Progenitor cell of endocrine pancreas (in vitro differentiated cells): ENCODE results near the gene SELENOI. TPM values are rescaled to one million over a fixed set of nuclear protein-coding genes. Genes with fewer than 3 reads are reported as not detected.

Experiments used
- DNase-seq: peaks from one replicate; pipeline ENCODE4 v3.0.0; 2021; ENCODE audit warnings: low spot score; ENCODE audit not compliant: unreplicated experiment
- H3K27ac Mint-ChIP-seq: 2 replicates; pipeline ENCODE4 v1.8.0; 2021; ENCODE audit warnings: mild to moderate bottlenecking, moderate library complexity, mixed read lengths
- H3K27me3 Mint-ChIP-seq: 2 replicates; pipeline ENCODE4 v1.8.0; 2021; ENCODE audit warnings: mixed read lengths
- H3K36me3 Mint-ChIP-seq: 2 replicates; pipeline ENCODE4 v1.8.0; 2022; ENCODE audit warnings: mixed read lengths; ENCODE audit not compliant: insufficient read depth
- H3K4me1 Mint-ChIP-seq: 2 replicates; pipeline ENCODE4 v1.8.0; 2021; ENCODE audit warnings: low read depth, mixed read lengths
- H3K4me3 Mint-ChIP-seq: 2 replicates; pipeline ENCODE4 v1.8.0; 2021; ENCODE audit warnings: low read depth, mild to moderate bottlenecking, moderate library complexity, mixed read lengths
- H3K9me3 Mint-ChIP-seq: 2 replicates; pipeline ENCODE4 v1.8.0; 2021; ENCODE audit warnings: low read depth, mixed read lengths
- CTCF ChIP-seq: fragments of 200-600 bp; sonication (generic); IDR thresholded peaks from one replicate; pipeline ENCODE4 v1.5.0; 2021; ENCODE audit warnings: antibody characterized with exemption, mild to moderate bottlenecking; ENCODE audit not compliant: unreplicated experiment
- total RNA-seq: library from RNA; stranded (reverse); gene quantifications from 2 replicates; pipeline ENCODE4 v1.2.1, GENCODE V29; 2021

Gene SELENOI
- total RNA-seq, 1 donor from 2014 or later = 46.2 TPM

GRCh38 chr2:26432363-26432762, 86.4 kb downstream of the SELENOI start:
- Mint-ChIP-seq H3K4me3 (no peak overlapping the region), H3K36me3 (no peaks in the 10 kb centered on the region), H3K9me3 (no peaks in the 10 kb centered on the region), H3K27ac (no peak overlapping the region), H3K4me1 (no peaks in the 10 kb centered on the region), H3K27me3 (peaks cover 27% of the 10 kb centered on the region)
- no peak for TF ChIP-seq CTCF
- DNase-seq = no peak

GRCh38 chr2:26432859-26433258, 86.9 kb downstream of the SELENOI start:
- Mint-ChIP-seq H3K4me3 (no peak overlapping the region), H3K4me1 (no peaks in the 10 kb centered on the region), H3K36me3 (no peaks in the 10 kb centered on the region), H3K27ac (no peak overlapping the region), H3K9me3 (no peaks in the 10 kb centered on the region), H3K27me3 (peaks cover 27% of the 10 kb centered on the region)
- no peak for DNase-seq
- TF ChIP-seq CTCF = no peak

- no peak overlapping the region for H3K27ac Mint-ChIP-seq
Measured at GRCh38 chr2:26435106-26435505, 89.2 kb downstream of the SELENOI start.

GRCh38 chr2:26438526-26438925, 92.6 kb downstream of the SELENOI start:
- H3K36me3 Mint-ChIP-seq = no peaks in the 10 kb centered on the region
- DNase-seq = no peak
- peaks cover 19% of the 10 kb centered on the region for H3K27me3 Mint-ChIP-seq
- H3K4me1 Mint-ChIP-seq = peaks cover 8% of the 10 kb centered on the region
- no peak overlapping the region for H3K27ac Mint-ChIP-seq
- no peak for TF ChIP-seq CTCF
- no peaks in the 10 kb centered on the region for H3K9me3 Mint-ChIP-seq
- H3K4me3 Mint-ChIP-seq = no peak overlapping the region

More at GRCh38 chr2:26435106-26435505, 89.2 kb downstream of the SELENOI start:
- Mint-ChIP-seq H3K27me3 (peaks cover 40% of the 10 kb centered on the region), H3K4me1 (peaks cover 8% of the 10 kb centered on the region), H3K36me3 (no peaks in the 10 kb centered on the region), H3K4me3 (no peak overlapping the region), H3K9me3 (no peaks in the 10 kb centered on the region)
- no peak for TF ChIP-seq CTCF
- no peak for DNase-seq

GRCh38 chr2:26438926-26439325, 93.0 kb downstream of the SELENOI start:
- TF ChIP-seq CTCF = no peak
- H3K9me3 Mint-ChIP-seq = no peaks in the 10 kb centered on the region
- no peak for DNase-seq
- no peak overlapping the region for H3K4me3 Mint-ChIP-seq
- H3K27ac Mint-ChIP-seq = no peak overlapping the region
- H3K27me3 Mint-ChIP-seq = peaks cover 19% of the 10 kb centered on the region
- no peaks in the 10 kb centered on the region for H3K36me3 Mint-ChIP-seq
- peaks cover 8% of the 10 kb centered on the region for H3K4me1 Mint-ChIP-seq
